ENCODE measurements around the gene RBL2.
"Not testable (repeated sequence)": the region's sequence is repeated elsewhere in the genome, so short reads cannot be mapped to it uniquely, and the experiment has no call there.

Gene RBL2

GRCh38 chr16:53423968-53424367 lies 10.3 kb upstream of the RBL2 start:
- H3K4me1 ChIP-seq (ENCODE audit: control insufficient read depth, low read depth, low read length); H4K5ac ChIP-seq (ENCODE audit: low read length); H3K9ac ChIP-seq (ENCODE audit: low read length); H2AK5ac ChIP-seq (ENCODE audit: low read length); H3K23ac ChIP-seq (ENCODE audit: low read length); H2BK5ac ChIP-seq (ENCODE audit: low read length); H3K4ac ChIP-seq (ENCODE audit: low read depth, low read length); H3K56ac ChIP-seq (ENCODE audit: low read length); H3K18ac ChIP-seq (ENCODE audit: low read length); H3K36me3 ChIP-seq (ENCODE audit: control insufficient read depth, insufficient read depth, low read length); H3K4me3 ChIP-seq (ENCODE audit: low read length); H3K79me1 ChIP-seq (ENCODE audit: low read length); H3K27ac ChIP-seq (ENCODE audit: low read depth, low read length); H3K79me2 ChIP-seq (ENCODE audit: control insufficient read depth, insufficient read depth, low read length); H3K4me2 ChIP-seq (ENCODE audit: low read length); H2BK15ac ChIP-seq (replicated peaks; ENCODE audit: low read depth); H2BK120ac ChIP-seq (ENCODE audit: low read depth, low read length); H4K8ac ChIP-seq (ENCODE audit: low read depth, low read length); H3K27me3 ChIP-seq (ENCODE audit: insufficient read depth, low read length, poor library complexity): not testable (repeated sequence)
- WGBS (ENCODE audit: extremely low coverage, insufficient coverage, low lambda C conversion rate): no CpG with 5 or more reads among the region's 1 CpG
- DNase-seq: peak; percentile 30

- Histone ChIP-seq H3K56ac (ENCODE audit: low read length) (no peak overlapping the region), H3K27me3 (ENCODE audit: insufficient read depth, low read length, poor library complexity) (no peaks in the 10 kb centered on the region), H3K79me1 (ENCODE audit: low read length) (no peaks in the 10 kb centered on the region), H4K8ac (ENCODE audit: low read depth, low read length) (no peak overlapping the region), H3K36me3 (ENCODE audit: control insufficient read depth, insufficient read depth, low read length) (no peaks in the 10 kb centered on the region), H3K23ac (ENCODE audit: low read length) (no peak overlapping the region), H3K4me2 (ENCODE audit: low read length) (no peak overlapping the region), H3K9ac (ENCODE audit: low read length) (no peak overlapping the region), H4K5ac (ENCODE audit: low read length) (no peak overlapping the region), H3K27ac (ENCODE audit: low read depth, low read length) (no peak overlapping the region), H3K4ac (ENCODE audit: low read depth, low read length) (no peak overlapping the region), H3K18ac (ENCODE audit: low read length) (no peak overlapping the region), H2BK5ac (ENCODE audit: low read length) (no peak overlapping the region), H2BK15ac (replicated peaks; ENCODE audit: low read depth) (no peak overlapping the region), H3K4me3 (ENCODE audit: low read length) (no peak overlapping the region), H2BK120ac (ENCODE audit: low read depth, low read length) (no peak overlapping the region), H2AK5ac (ENCODE audit: low read length) (no peak overlapping the region), H3K79me2 (ENCODE audit: control insufficient read depth, insufficient read depth, low read length) (no peaks in the 10 kb centered on the region), H3K4me1 (ENCODE audit: control insufficient read depth, low read depth, low read length) (no peaks in the 10 kb centered on the region)
- no peak for DNase-seq
- no CpG with 5 or more reads among the region's 3 CpGs for WGBS (ENCODE audit: extremely low coverage, insufficient coverage, low lambda C conversion rate)
Observed at GRCh38 chr16:53428681-53429080, 5.6 kb upstream of the RBL2 start.

GRCh38 chr16:53429221-53429943 lies 4.9 kb upstream of the RBL2 start:
- Histone ChIP-seq H3K9ac (ENCODE audit: low read length) (no peak overlapping the region), H2BK15ac (replicated peaks; ENCODE audit: low read depth) (no peak overlapping the region), H3K4me2 (ENCODE audit: low read length) (no peak overlapping the region), H3K18ac (ENCODE audit: low read length) (no peak overlapping the region), H4K5ac (ENCODE audit: low read length) (no peak overlapping the region), H3K4me3 (ENCODE audit: low read length) (no peak overlapping the region), H3K56ac (ENCODE audit: low read length) (no peak overlapping the region), H3K79me2 (ENCODE audit: control insufficient read depth, insufficient read depth, low read length) (no peaks in the 10 kb centered on the region), H2BK120ac (ENCODE audit: low read depth, low read length) (no peak overlapping the region), H2BK5ac (ENCODE audit: low read length) (no peak overlapping the region), H4K8ac (ENCODE audit: low read depth, low read length) (no peak overlapping the region), H3K27ac (ENCODE audit: low read depth, low read length) (no peak overlapping the region), H3K4ac (ENCODE audit: low read depth, low read length) (no peak overlapping the region), H3K4me1 (ENCODE audit: control insufficient read depth, low read depth, low read length) (peaks cover 3% of the 10 kb centered on the region), H3K23ac (ENCODE audit: low read length) (no peak overlapping the region), H3K36me3 (ENCODE audit: control insufficient read depth, insufficient read depth, low read length) (no peaks in the 10 kb centered on the region), H3K79me1 (ENCODE audit: low read length) (no peaks in the 10 kb centered on the region), H2AK5ac (ENCODE audit: low read length) (no peak overlapping the region), H3K27me3 (ENCODE audit: insufficient read depth, low read length, poor library complexity) (no peaks in the 10 kb centered on the region)
- DNase-seq: no peak
- no CpG with 5 or more reads among the region's 4 CpGs for WGBS (ENCODE audit: extremely low coverage, insufficient coverage, low lambda C conversion rate)

- H3K4me3 ChIP-seq (ENCODE audit: low read length): no peak overlapping the region
- no peak overlapping the region for H3K4ac ChIP-seq (ENCODE audit: low read depth, low read length)
- no peaks in the 10 kb centered on the region for H3K27me3 ChIP-seq (ENCODE audit: insufficient read depth, low read length, poor library complexity)
- no peak overlapping the region for H2BK15ac ChIP-seq (replicated peaks; ENCODE audit: low read depth)
- no peak overlapping the region for H3K56ac ChIP-seq (ENCODE audit: low read length)
- H2BK5ac ChIP-seq (ENCODE audit: low read length): no peak overlapping the region
- H3K79me2 ChIP-seq (ENCODE audit: control insufficient read depth, insufficient read depth, low read length): peaks cover 2% of the 10 kb centered on the region
- H3K9ac ChIP-seq (ENCODE audit: low read length): no peak overlapping the region
- H2BK120ac ChIP-seq (ENCODE audit: low read depth, low read length): no peak overlapping the region
- H2AK5ac ChIP-seq (ENCODE audit: low read length): no peak overlapping the region
- no peak overlapping the region for H3K18ac ChIP-seq (ENCODE audit: low read length)
- H4K8ac ChIP-seq (ENCODE audit: low read depth, low read length): no peak overlapping the region
- no peak overlapping the region for H3K23ac ChIP-seq (ENCODE audit: low read length)
- no peak overlapping the region for H3K4me2 ChIP-seq (ENCODE audit: low read length)
- no CpG with 5 or more reads among the region's 1 CpG for WGBS (ENCODE audit: extremely low coverage, insufficient coverage, low lambda C conversion rate)
- no peaks in the 10 kb centered on the region for H3K36me3 ChIP-seq (ENCODE audit: control insufficient read depth, insufficient read depth, low read length)
- no peak overlapping the region for H4K5ac ChIP-seq (ENCODE audit: low read length)
- H3K27ac ChIP-seq (ENCODE audit: low read depth, low read length): no peak overlapping the region
- H3K4me1 ChIP-seq (ENCODE audit: control insufficient read depth, low read depth, low read length): peaks cover 3% of the 10 kb centered on the region
- DNase-seq: no peak
- peaks cover 2% of the 10 kb centered on the region for H3K79me1 ChIP-seq (ENCODE audit: low read length)
Observed at GRCh38 chr16:53430363-53430762, 3.9 kb upstream of the RBL2 start.

- no CpG with 5 or more reads among the region's 7 CpGs for WGBS (ENCODE audit: extremely low coverage, insufficient coverage, low lambda C conversion rate)
- Histone ChIP-seq H2BK5ac (ENCODE audit: low read length) (no peak overlapping the region), H3K23ac (ENCODE audit: low read length) (no peak overlapping the region), H2BK15ac (replicated peaks; ENCODE audit: low read depth) (no peak overlapping the region), H3K56ac (ENCODE audit: low read length) (no peak overlapping the region), H3K36me3 (ENCODE audit: control insufficient read depth, insufficient read depth, low read length) (no peaks in the 10 kb centered on the region), H3K27me3 (ENCODE audit: insufficient read depth, low read length, poor library complexity) (no peaks in the 10 kb centered on the region), H3K9ac (ENCODE audit: low read length) (no peak overlapping the region), H2AK5ac (ENCODE audit: low read length) (no peak overlapping the region), H3K27ac (ENCODE audit: low read depth, low read length) (no peak overlapping the region), H2BK120ac (ENCODE audit: low read depth, low read length) (no peak overlapping the region), H4K8ac (ENCODE audit: low read depth, low read length) (no peak overlapping the region), H4K5ac (ENCODE audit: low read length) (no peak overlapping the region), H3K18ac (ENCODE audit: low read length) (no peak overlapping the region), H3K79me2 (ENCODE audit: control insufficient read depth, insufficient read depth, low read length) (peaks cover 13% of the 10 kb centered on the region), H3K79me1 (ENCODE audit: low read length) (peaks cover 6% of the 10 kb centered on the region), H3K4ac (ENCODE audit: low read depth, low read length) (no peak overlapping the region), H3K4me3 (ENCODE audit: low read length) (no peak overlapping the region), H3K4me2 (ENCODE audit: low read length) (no peak overlapping the region), H3K4me1 (ENCODE audit: control insufficient read depth, low read depth, low read length) (peaks cover 3% of the 10 kb centered on the region)
- DNase-seq: peak; percentile 73
Observed at GRCh38 chr16:53433509-53433908, 762 bp upstream of the RBL2 start.

GRCh38 chr16:53433930-53434376 lies 318 bp upstream of the RBL2 start:
- Histone ChIP-seq H2BK15ac (replicated peaks; ENCODE audit: low read depth) (peak overlapping the region; percentile 25), H3K79me1 (ENCODE audit: low read length) (peaks cover 6% of the 10 kb centered on the region), H2BK120ac (ENCODE audit: low read depth, low read length) (no peak overlapping the region), H2BK5ac (ENCODE audit: low read length) (peak overlapping the region; percentile 18), H4K5ac (ENCODE audit: low read length) (peak overlapping the region; percentile 89), H3K4me3 (ENCODE audit: low read length) (peak overlapping the region; percentile 7), H3K27ac (ENCODE audit: low read depth, low read length) (no peak overlapping the region), H3K56ac (ENCODE audit: low read length) (peak overlapping the region; percentile 78), H3K23ac (ENCODE audit: low read length) (no peak overlapping the region), H3K4me1 (ENCODE audit: control insufficient read depth, low read depth, low read length) (peaks cover 3% of the 10 kb centered on the region), H3K9ac (ENCODE audit: low read length) (peak overlapping the region; percentile 55), H4K8ac (ENCODE audit: low read depth, low read length) (no peak overlapping the region), H3K27me3 (ENCODE audit: insufficient read depth, low read length, poor library complexity) (no peaks in the 10 kb centered on the region), H3K36me3 (ENCODE audit: control insufficient read depth, insufficient read depth, low read length) (no peaks in the 10 kb centered on the region), H2AK5ac (ENCODE audit: low read length) (no peak overlapping the region), H3K4ac (ENCODE audit: low read depth, low read length) (no peak overlapping the region), H3K4me2 (ENCODE audit: low read length) (peak overlapping the region; percentile 59), H3K79me2 (ENCODE audit: control insufficient read depth, insufficient read depth, low read length) (peaks cover 13% of the 10 kb centered on the region), H3K18ac (ENCODE audit: low read length) (no peak overlapping the region)
- no peak for DNase-seq
- no CpG with 5 or more reads among the region's 13 CpGs for WGBS (ENCODE audit: extremely low coverage, insufficient coverage, low lambda C conversion rate)

All from mesendoderm (in vitro differentiated cells).